GM12878 (cell line): ENCODE measurements around the gene EPHB2.

Experiments used
- ATF3 ChIP-seq: IDR thresholded peaks from 2 replicates; pipeline ENCODE4 v1.6.1; 2011; ENCODE audit warnings: low read depth, mild to moderate bottlenecking, low read length, moderate library complexity, borderline replicate concordance; ENCODE audit errors: extremely low read depth
- CTCF ChIP-seq, 3 experiments: IDR thresholded peaks in 2 of 3; conservative IDR thresholded peaks in 1 of 3; 2 replicates each; pipeline ENCODE4 v1.5.1; 2011; ENCODE audit warnings: low read depth in 3 of 3, low read length in 3 of 3, mild to moderate bottlenecking in 3 of 3, control low read depth in 2 of 3, moderate library complexity in 2 of 3, inconsistent platforms in 1 of 3, mixed read lengths in 1 of 3; ENCODE audit not compliant: control insufficient read depth in 2 of 3, insufficient read depth in 1 of 3; ENCODE audit errors: extremely low read depth in 1 of 3
- ESRRA ChIP-seq: IDR thresholded peaks from 2 replicates; pipeline ENCODE4 v1.6.1; 2012; ENCODE audit warnings: mild to moderate bottlenecking, low read length, improper control_type of control experiment
- EZH2 ChIP-seq: IDR thresholded peaks from 2 replicates; pipeline ENCODE4 v1.6.1; 2012; ENCODE audit warnings: low read depth, mild to moderate bottlenecking, control low read depth, inconsistent platforms, low read length, borderline replicate concordance; ENCODE audit not compliant: control insufficient read depth
- MAX ChIP-seq: IDR thresholded peaks from 2 replicates; pipeline ENCODE4 v1.6.1; 2012; ENCODE audit warnings: low read depth, low read length, improper control_type of control experiment
- NR2C2 ChIP-seq: IDR thresholded peaks from 2 replicates; pipeline ENCODE4 v1.6.1; 2011; ENCODE audit warnings: borderline replicate concordance, low read depth; ENCODE audit not compliant: control insufficient read depth, insufficient read length
- POLR2A ChIP-seq: IDR thresholded peaks from 2 replicates; pipeline ENCODE4 v1.6.1; 2011; ENCODE audit warnings: low read depth, mild to moderate bottlenecking, low read length
- POLR2AphosphoS5 ChIP-seq: IDR thresholded peaks from 2 replicates; pipeline ENCODE4 v1.6.1; 2011; ENCODE audit warnings: mild to moderate bottlenecking, low read length, inconsistent platforms
- REST ChIP-seq: IDR thresholded peaks from 2 replicates; pipeline ENCODE4 v1.6.1; 2012; ENCODE audit warnings: mild to moderate bottlenecking, low read depth, low read length
- RFX5 ChIP-seq: IDR thresholded peaks from 2 replicates; pipeline ENCODE4 v1.6.1; 2011; ENCODE audit warnings: low read depth, low read length, improper control_type of control experiment
- SKIL ChIP-seq: fragments of 450-650 bp; IDR thresholded peaks from 2 replicates; pipeline ENCODE4 v1.6.1; 2017; ENCODE audit warnings: mild to moderate bottlenecking, low read depth, inconsistent platforms; ENCODE audit not compliant: poor library complexity, severe bottlenecking
- SP1 ChIP-seq: IDR thresholded peaks from one replicate; pipeline ENCODE4 v1.6.1; 2011; ENCODE audit warnings: low read depth, low read length
- SRF ChIP-seq, 2 experiments: IDR thresholded peaks; 2 replicates each; pipeline ENCODE4 v1.6.1; 2011; ENCODE audit warnings: low read depth in 2 of 2, low read length in 2 of 2, mild to moderate bottlenecking in 1 of 2, moderate library complexity in 1 of 2
- TCF12 ChIP-seq: IDR thresholded peaks from 2 replicates; pipeline ENCODE4 v1.6.1; 2011; ENCODE audit warnings: low read depth, mild to moderate bottlenecking, low read length

- TF ChIP-seq REST (no peak), POLR2AphosphoS5 (no peak), POLR2A (no peak), MAX (no peak), NR2C2 (no peak), CTCF (IDR thresholded peaks at IDR 0.05 in 2 of 3, conservative IDR thresholded peaks at IDR 0.05 in 1 of 3; ENCODE audit: control insufficient read depth in 2 of 3, extremely low read depth in 1 of 3, insufficient read depth in 1 of 3, low read depth in 3 of 3, low read length in 3 of 3) (no peak), ESRRA (no peak), ATF3 (no peak), RFX5 (no peak), SKIL (no peak), SRF (IDR thresholded peaks at IDR 0.05; ENCODE audit: low read depth in 2 of 2, low read length in 2 of 2) (no peak), SP1 (no peak), EZH2 (no peak), TCF12 (no peak)
Measured at GRCh38 chr1:22717037-22717760, 6.6 kb downstream of the EPHB2 start.
